Bronchial epithelial cell (primary cell): Measurements from ENCODE around the gene SNX9. TPM values are rescaled to one million over a fixed set of nuclear protein-coding genes. Genes with fewer than 3 reads are reported as not detected.
"Not testable (repeated sequence)": the region's sequence is repeated elsewhere in the genome, so short reads cannot be mapped to it uniquely, and the experiment has no call there.

Experiments used
- DNase-seq: peaks from one replicate; pipeline ENCODE4 v3.0.0-alpha.2; 2010; ENCODE audit warnings: low read depth
- FAIRE-seq: peaks from 2 replicates; lab custom pipeline; 2011; peaks lifted over from hg19 to GRCh38; lab: Jason Lieb, UNC
- H3K27me3 ChIP-seq: 2 replicates; pipeline ENCODE4 v1.5.1; 2011; ENCODE audit warnings: low read length; ENCODE audit not compliant: control insufficient read depth, insufficient read depth
- H3K36me3 ChIP-seq: 2 replicates; pipeline ENCODE4 v1.5.1; 2011; ENCODE audit warnings: low read length; ENCODE audit not compliant: control insufficient read depth, insufficient read depth
- H3K4me3 ChIP-seq: 2 replicates; pipeline ENCODE4 v1.5.1; 2011; ENCODE audit warnings: mild to moderate bottlenecking, low read depth, low read length, control low read depth
- CTCF ChIP-seq: IDR thresholded peaks from 2 replicates; pipeline ENCODE4 v1.5.1; 2011; ENCODE audit warnings: mild to moderate bottlenecking, moderate library complexity, low read length, control low read depth, inconsistent platforms; ENCODE audit not compliant: insufficient read depth, severe bottlenecking
- total RNA-seq: library from RNA; depleted of rRNA; stranded (reverse); fragments of >200 nt; gene quantifications from 2 replicates; pipeline ENCODE4 v1.2.1, GENCODE V29; 2014

The SNX9 gene
- total RNA-seq, 1 donor from 2014 or later = 26.6 TPM

GRCh38 chr6:157795841-157796240 lies 27.2 kb upstream of the SNX9 start:
- no peak for DNase-seq
- TF ChIP-seq CTCF = no peak
- Histone ChIP-seq H3K36me3 (no peaks in the 10 kb centered on the region), H3K27me3 (no peaks in the 10 kb centered on the region), H3K4me3 (no peak overlapping the region)
- FAIRE-seq = no peak

DNA sequence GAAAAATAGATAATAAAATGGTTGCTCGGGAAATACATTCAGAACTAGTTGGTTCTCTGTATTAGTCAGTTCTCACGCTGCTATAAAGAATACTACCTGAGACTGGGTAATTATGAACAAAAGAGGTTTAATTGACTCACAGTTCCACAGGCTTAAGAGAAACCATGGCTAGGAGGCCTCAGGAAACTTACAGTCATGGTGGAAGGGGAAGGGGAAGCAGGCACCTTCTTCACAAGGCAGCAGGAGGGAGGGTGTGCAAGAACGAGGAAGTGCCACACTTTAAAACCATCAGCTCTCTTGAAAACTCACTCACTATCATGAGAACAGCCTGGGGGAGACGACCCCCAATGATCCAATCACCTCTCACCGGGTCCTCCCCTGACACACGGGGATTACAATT lies 24.2 kb upstream of the SNX9 start:
- FAIRE-seq = no peak
- TF ChIP-seq CTCF = no peak
- no peak overlapping the region for H3K4me3 ChIP-seq
- H3K27me3 ChIP-seq = no peaks in the 10 kb centered on the region
- H3K36me3 ChIP-seq = no peaks in the 10 kb centered on the region
- no peak for DNase-seq

- H3K4me3 ChIP-seq, DNase-seq, H3K27me3 ChIP-seq, H3K36me3 ChIP-seq, FAIRE-seq: not testable (repeated sequence)
Observed at GRCh38 chr6:157799561-157799960, 23.5 kb upstream of the SNX9 start.

- DNase-seq = peak; percentile 80
- no peak for TF ChIP-seq CTCF
- Histone ChIP-seq H3K36me3 (no peaks in the 10 kb centered on the region), H3K27me3 (no peaks in the 10 kb centered on the region), H3K4me3 (no peak overlapping the region)
- no peak for FAIRE-seq
Observed at GRCh38 chr6:157800420-157801237, 22.4 kb upstream of the SNX9 start.

GRCh38 chr6:157804448-157805327 lies 18.4 kb upstream of the SNX9 start:
- Histone ChIP-seq H3K36me3 (no peaks in the 10 kb centered on the region), H3K27me3 (no peaks in the 10 kb centered on the region), H3K4me3 (no peak overlapping the region)
- no peak for DNase-seq
- TF ChIP-seq CTCF = no peak
- FAIRE-seq = no peak
